SK-N-SH treated with all-trans-retinoic acid at 6 μM for 48 hours (cell line): ENCODE measurements around the gene PRDM5.
"Not testable (repeated sequence)": the region's sequence is repeated elsewhere in the genome, so short reads cannot be mapped to it uniquely, and the experiment has no call there.

ENCODE experiments used
- ATAC-seq: fragments of 200-7000 bp; cut with Tn5 transposase; 3 replicates; pipeline ENCODE4 v1.9.1; 2020; ENCODE audit warnings: mild to moderate bottlenecking, moderate library complexity
- ARNTL ChIP-seq: fragments of 450-650 bp; formaldehyde crosslinking; IDR thresholded peaks from 2 replicates; pipeline ENCODE4 v1.5.0; 2020; ENCODE audit warnings: low read depth, mild to moderate bottlenecking, moderate library complexity, borderline replicate concordance
- BACH2 ChIP-seq: fragments of 250-450 bp; sonication (Bioruptor Pico); IDR thresholded peaks from 2 replicates; pipeline ENCODE4 v1.9.0; 2021; ENCODE audit warnings: mild to moderate bottlenecking, borderline replicate concordance
- CREB5 ChIP-seq: fragments of 250-450 bp; sonication (Bioruptor Pico); IDR thresholded peaks from 2 replicates; pipeline ENCODE4 v1.5.1; 2020; ENCODE audit warnings: low read depth, mild to moderate bottlenecking, moderate library complexity
- ESRRG ChIP-seq: fragments of 250-450 bp; sonication (Bioruptor Pico); IDR thresholded peaks from 2 replicates; pipeline ENCODE4 v1.6.1; 2021; ENCODE audit warnings: mild to moderate bottlenecking
- GLIS3 ChIP-seq: fragments of 250-450 bp; sonication (Bioruptor Pico); IDR thresholded peaks from 2 replicates; pipeline ENCODE4 v1.5.0; 2020; ENCODE audit warnings: mild to moderate bottlenecking, moderate library complexity
- ISL1 ChIP-seq: fragments of 250-450 bp; sonication (Bioruptor Pico); IDR thresholded peaks from 2 replicates; pipeline ENCODE4 v2.1.2; 2022; ENCODE audit warnings: mild to moderate bottlenecking, moderate library complexity
- PPARA ChIP-seq: fragments of 250-450 bp; sonication (Bioruptor Pico); IDR thresholded peaks from 2 replicates; pipeline ENCODE4 v1.5.0; 2020; ENCODE audit warnings: mild to moderate bottlenecking, borderline replicate concordance
- RARB ChIP-seq: fragments of 250-450 bp; sonication (Bioruptor Pico); IDR thresholded peaks from 2 replicates; pipeline ENCODE4 v1.8.0; 2021; ENCODE audit warnings: mild to moderate bottlenecking, moderate library complexity
- TCF4 ChIP-seq: fragments of 250-450 bp; sonication (Bioruptor Pico); IDR thresholded peaks from 2 replicates; pipeline ENCODE4 v1.8.0; 2021; ENCODE audit warnings: mild to moderate bottlenecking, moderate library complexity, borderline replicate concordance
- TOX ChIP-seq: fragments of 250-450 bp; sonication (Bioruptor Pico); IDR thresholded peaks from 2 replicates; pipeline ENCODE4 v1.8.0; 2021; ENCODE audit warnings: mild to moderate bottlenecking, moderate library complexity, borderline replicate concordance
- TSHZ2 ChIP-seq: fragments of 250-450 bp; sonication (Bioruptor Pico); IDR thresholded peaks from 2 replicates; pipeline ENCODE4 v1.5.0; 2020; ENCODE audit warnings: mild to moderate bottlenecking, moderate library complexity
- ZC3H10 ChIP-seq: fragments of 250-450 bp; sonication (Bioruptor Pico); IDR thresholded peaks from 2 replicates; pipeline ENCODE4 v1.5.1; 2021; ENCODE audit warnings: mild to moderate bottlenecking, moderate library complexity
- ZFP3 ChIP-seq: fragments of 250-450 bp; sonication (Bioruptor Pico); IDR thresholded peaks from 2 replicates; pipeline ENCODE4 v1.5.0; 2020; ENCODE audit warnings: mild to moderate bottlenecking, moderate library complexity
- ZFP30 ChIP-seq: fragments of 450-650 bp; formaldehyde crosslinking; IDR thresholded peaks from 2 replicates; pipeline ENCODE4 v1.5.0; 2022; ENCODE audit warnings: mild to moderate bottlenecking, moderate library complexity
- ZNF8 ChIP-seq: fragments of 450-650 bp; formaldehyde crosslinking; IDR thresholded peaks from 2 replicates; pipeline ENCODE4 v1.5.0; 2020; ENCODE audit warnings: mild to moderate bottlenecking, moderate library complexity

Gene PRDM5

GRCh38 chr4:120658772-120659171 is 263.8 kb downstream of the PRDM5 start:
- TF ChIP-seq TCF4 (CRISPR knock-in tag) = no peak
- TF ChIP-seq CREB5 = no peak
- TF ChIP-seq TSHZ2 = no peak
- no peak for TF ChIP-seq ISL1 (CRISPR knock-in tag)
- TF ChIP-seq ZNF8 (CRISPR knock-in tag) = no peak
- ATAC-seq = no peak

GRCh38 chr4:120653804-120654573 is 268.5 kb downstream of the PRDM5 start:
- ATAC-seq = peak; percentile 87
- no peak for TF ChIP-seq ESRRG (CRISPR knock-in tag)
- no peak for TF ChIP-seq CREB5
- TF ChIP-seq RARB = no peak
- no peak for TF ChIP-seq PPARA
- TF ChIP-seq ZFP3 (CRISPR knock-in tag) = no peak
- TF ChIP-seq TCF4 (CRISPR knock-in tag) = no peak
- no peak for TF ChIP-seq BACH2
- TF ChIP-seq ARNTL (CRISPR knock-in tag) = no peak
- TF ChIP-seq TSHZ2 = no peak
- TF ChIP-seq TOX (CRISPR knock-in tag) = peak; percentile 59; the same call in 1 of the 2 replicates
- TF ChIP-seq ZC3H10 (CRISPR knock-in tag) = peak; percentile 4; the same call in 1 of the 2 replicates
- TF ChIP-seq ZFP30 = no peak
- TF ChIP-seq GLIS3 (CRISPR knock-in tag) = no peak
- no peak for TF ChIP-seq ISL1 (CRISPR knock-in tag)

DNA sequence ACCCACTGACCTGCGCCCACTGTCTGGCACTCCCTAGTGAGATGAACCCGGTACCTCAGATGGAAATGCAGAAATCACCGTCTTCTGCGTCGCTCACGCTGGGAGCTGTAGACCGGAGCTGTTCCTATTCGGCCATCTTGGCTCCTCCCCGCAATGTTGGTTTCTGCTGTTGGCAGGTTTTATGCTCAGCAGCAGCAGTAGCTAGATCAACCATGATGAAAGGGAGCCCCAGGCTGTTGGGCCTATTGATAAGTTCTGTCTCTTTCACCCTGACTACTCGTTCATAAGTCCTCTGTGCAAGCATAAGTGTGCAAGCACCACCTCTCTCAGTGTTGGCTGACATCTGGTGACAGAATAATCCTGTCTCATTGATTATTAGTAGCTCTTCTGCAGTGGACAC is 274.2 kb downstream of the PRDM5 start:
- not testable (repeated sequence) for ATAC-seq
